LNCAP (cell line): ENCODE results near the gene CRYM.

Experiments used
- CTCF ChIP-seq: fragments of 450-650 bp; IDR thresholded peaks from 2 replicates; pipeline ENCODE4 v1.5.1; 2017; ENCODE audit warnings: mild to moderate bottlenecking

CRYM gene

GRCh38 chr16:21260870-21261791, 17.0 kb downstream of the CRYM start:
- TF ChIP-seq CTCF, result no peak

DNA sequence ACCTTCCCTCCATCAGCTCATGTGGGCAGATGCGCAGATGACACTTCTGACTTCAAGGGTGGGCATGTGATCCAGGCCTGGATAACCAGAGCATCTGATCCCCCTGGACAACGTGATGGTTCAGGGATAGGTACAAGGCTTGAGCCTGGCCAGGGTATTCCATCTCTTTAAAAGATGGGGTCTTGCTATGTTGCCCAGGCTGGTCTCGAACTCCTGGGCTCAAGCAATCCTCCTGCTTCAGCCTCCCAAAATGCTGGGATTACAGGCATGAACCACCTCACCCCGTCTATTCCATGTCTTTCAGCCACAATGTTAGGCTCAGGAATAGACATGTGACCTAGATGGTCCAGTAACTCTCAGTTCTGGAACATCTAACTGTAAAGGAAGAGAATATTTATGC, 20.8 kb downstream of the CRYM start:
- TF ChIP-seq CTCF, result no peak

DNA sequence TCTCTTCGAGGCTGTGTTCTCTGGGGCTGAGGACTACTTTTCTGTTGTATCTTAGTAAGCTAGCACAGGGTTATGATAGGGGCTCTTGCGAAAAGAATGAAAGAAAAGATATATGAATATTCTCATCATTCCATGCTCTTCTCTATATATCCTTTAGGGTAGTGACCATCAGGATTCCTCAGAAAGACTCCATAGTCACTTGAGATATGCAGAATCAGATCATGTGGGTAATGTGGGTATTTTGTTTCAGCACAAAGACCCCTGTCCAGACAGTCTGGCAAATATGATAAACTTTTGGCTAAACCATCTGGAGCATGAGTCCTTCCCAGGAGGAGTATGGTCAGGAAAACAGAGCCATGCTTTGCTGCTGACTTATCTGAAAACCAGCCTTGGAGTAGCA, 21.5 kb downstream of the CRYM start:
- no peak for TF ChIP-seq CTCF

DNA sequence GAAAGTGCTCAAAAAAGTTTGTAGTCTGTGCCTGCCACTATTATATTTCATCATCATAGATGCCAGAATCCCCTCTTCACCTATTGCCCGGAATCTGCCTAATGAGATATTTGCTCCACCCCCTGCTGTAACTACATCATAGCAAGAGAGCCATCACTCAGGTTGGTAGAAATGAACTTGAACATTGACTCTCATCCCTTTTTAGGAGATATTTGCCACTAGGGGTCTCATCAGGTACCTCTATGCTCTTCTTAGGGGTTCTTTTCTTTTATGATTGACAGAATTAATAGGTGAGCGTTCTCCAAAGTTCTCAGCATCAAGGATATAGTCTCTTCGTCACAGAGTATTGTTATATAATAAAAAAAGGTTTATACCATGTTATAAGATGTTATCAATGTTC, 24.6 kb downstream of the CRYM start:
- TF ChIP-seq CTCF, result no peak

GRCh38 chr16:21250072-21250923, 27.8 kb downstream of the CRYM start:
- TF ChIP-seq CTCF, result no peak

DNA sequence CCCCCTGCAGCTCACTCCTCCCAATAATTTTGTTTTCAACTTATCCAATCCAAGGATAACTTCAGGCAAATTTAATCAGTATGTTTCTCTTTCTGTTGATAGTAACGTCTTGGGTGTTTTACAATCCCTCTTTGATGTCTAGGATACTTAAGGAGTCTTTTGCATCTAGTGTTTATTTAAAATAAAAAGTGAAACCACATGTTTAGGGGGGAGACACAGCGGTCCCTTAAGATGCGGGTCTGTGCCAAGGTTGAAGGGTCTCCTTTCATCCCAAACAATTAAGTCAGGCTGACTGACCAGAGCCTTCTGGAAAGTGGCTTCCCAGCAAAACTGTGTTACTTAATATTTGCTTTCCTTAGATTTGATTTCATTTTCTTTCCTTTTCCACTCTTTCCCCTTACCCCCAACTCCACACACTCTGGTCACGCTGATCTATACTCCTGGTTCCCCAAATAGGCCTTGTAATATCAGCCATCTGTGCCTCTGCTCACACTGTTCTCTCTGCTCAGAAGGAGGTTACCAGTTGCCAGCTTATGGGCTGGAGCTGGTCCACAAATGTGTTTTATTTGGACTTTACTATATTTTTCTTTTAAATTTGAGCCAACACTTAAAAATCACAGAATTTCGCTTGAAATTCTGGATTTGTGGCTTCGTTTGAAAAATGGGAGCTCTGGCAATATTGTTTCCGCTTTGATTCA, 33.4 kb downstream of the CRYM start:
- no peak for TF ChIP-seq CTCF

- no peak for TF ChIP-seq CTCF
These were observed 35.3 kb downstream of the CRYM start for GRCh38 chr16:21242756-21243155.
